Measurements from ENCODE around the gene ELOVL7.

The ELOVL7 gene

GRCh38 chr5:60856066-60856465 is 12.0 kb upstream of the ELOVL7 start:
- Histone ChIP-seq H3K9me3 (ENCODE audit: control insufficient read depth, low read depth, low read length) (no peaks in the 10 kb centered on the region), H3K27me3 (ENCODE audit: control insufficient read depth, insufficient read depth, low read length) (no peaks in the 10 kb centered on the region), H3K36me3 (ENCODE audit: control insufficient read depth, low read depth, low read length) (no peaks in the 10 kb centered on the region), H3K4me3 (ENCODE audit: low read length) (no peak overlapping the region), H3K9ac (ENCODE audit: low read length) (no peak overlapping the region), H3K27ac (ENCODE audit: low read length) (no peak overlapping the region), H3K4me1 (ENCODE audit: control insufficient read depth, low read depth, low read length) (no peaks in the 10 kb centered on the region)

- H3K9me3 ChIP-seq (ENCODE audit: control insufficient read depth, low read depth, low read length): no peaks in the 10 kb centered on the region
- H3K4me1 ChIP-seq (ENCODE audit: control insufficient read depth, low read depth, low read length): no peaks in the 10 kb centered on the region
- H3K27me3 ChIP-seq (ENCODE audit: control insufficient read depth, insufficient read depth, low read length): no peaks in the 10 kb centered on the region
- H3K9ac ChIP-seq (ENCODE audit: low read length): no peak overlapping the region
- H3K4me3 ChIP-seq (ENCODE audit: low read length): no peak overlapping the region
- H3K27ac ChIP-seq (ENCODE audit: low read length): no peak overlapping the region
- H3K36me3 ChIP-seq (ENCODE audit: control insufficient read depth, low read depth, low read length): no peaks in the 10 kb centered on the region
Measured at GRCh38 chr5:60852940-60853339, 8.9 kb upstream of the ELOVL7 start.

- Histone ChIP-seq H3K9me3 (ENCODE audit: control insufficient read depth, low read depth, low read length) (no peaks in the 10 kb centered on the region), H3K4me1 (ENCODE audit: control insufficient read depth, low read depth, low read length) (no peaks in the 10 kb centered on the region), H3K27ac (ENCODE audit: low read length) (no peak overlapping the region), H3K36me3 (ENCODE audit: control insufficient read depth, low read depth, low read length) (no peaks in the 10 kb centered on the region), H3K9ac (ENCODE audit: low read length) (no peak overlapping the region), H3K4me3 (ENCODE audit: low read length) (no peak overlapping the region), H3K27me3 (ENCODE audit: control insufficient read depth, insufficient read depth, low read length) (no peaks in the 10 kb centered on the region)
Measured at GRCh38 chr5:60852317-60852716, 8.2 kb upstream of the ELOVL7 start.

GRCh38 chr5:60851626-60852025 is 7.6 kb upstream of the ELOVL7 start:
- H3K27ac ChIP-seq (ENCODE audit: low read length): no peak overlapping the region
- no peaks in the 10 kb centered on the region for H3K36me3 ChIP-seq (ENCODE audit: control insufficient read depth, low read depth, low read length)
- H3K9me3 ChIP-seq (ENCODE audit: control insufficient read depth, low read depth, low read length): no peaks in the 10 kb centered on the region

GRCh38 chr5:60846298-60846697 is 2.2 kb upstream of the ELOVL7 start:
- no peak overlapping the region for H3K4me3 ChIP-seq (ENCODE audit: low read length)
- H3K27me3 ChIP-seq (ENCODE audit: control insufficient read depth, insufficient read depth, low read length): peaks cover 24% of the 10 kb centered on the region
- H3K9me3 ChIP-seq (ENCODE audit: control insufficient read depth, low read depth, low read length): no peaks in the 10 kb centered on the region
- peaks cover 4% of the 10 kb centered on the region for H3K4me1 ChIP-seq (ENCODE audit: control insufficient read depth, low read depth, low read length)
- H3K9ac ChIP-seq (ENCODE audit: low read length): no peak overlapping the region
- H3K27ac ChIP-seq (ENCODE audit: low read length): no peak overlapping the region
- no peaks in the 10 kb centered on the region for H3K36me3 ChIP-seq (ENCODE audit: control insufficient read depth, low read depth, low read length)

More at GRCh38 chr5:60851626-60852025, 7.6 kb upstream of the ELOVL7 start:
- no peaks in the 10 kb centered on the region for H3K27me3 ChIP-seq (ENCODE audit: control insufficient read depth, insufficient read depth, low read length)
- no peak overlapping the region for H3K9ac ChIP-seq (ENCODE audit: low read length)
- no peaks in the 10 kb centered on the region for H3K4me1 ChIP-seq (ENCODE audit: control insufficient read depth, low read depth, low read length)
- no peak overlapping the region for H3K4me3 ChIP-seq (ENCODE audit: low read length)

GRCh38 chr5:60843386-60843935 is 608 bp downstream of the ELOVL7 start:
- Histone ChIP-seq H3K4me3 (ENCODE audit: low read length) (peak overlapping the region; percentile 71), H3K27ac (ENCODE audit: low read length) (no peak overlapping the region), H3K9ac (ENCODE audit: low read length) (peak overlapping the region; percentile 52), H3K4me1 (ENCODE audit: control insufficient read depth, low read depth, low read length) (peaks cover 4% of the 10 kb centered on the region), H3K36me3 (ENCODE audit: control insufficient read depth, low read depth, low read length) (no peaks in the 10 kb centered on the region), H3K27me3 (ENCODE audit: control insufficient read depth, insufficient read depth, low read length) (peaks cover 25% of the 10 kb centered on the region), H3K9me3 (ENCODE audit: control insufficient read depth, low read depth, low read length) (no peaks in the 10 kb centered on the region)

GRCh38 chr5:60842871-60843385 is 1.1 kb downstream of the ELOVL7 start:
- Histone ChIP-seq H3K4me3 (ENCODE audit: low read length) (peak overlapping the region; percentile 71), H3K4me1 (ENCODE audit: control insufficient read depth, low read depth, low read length) (peaks cover 4% of the 10 kb centered on the region), H3K9ac (ENCODE audit: low read length) (peak overlapping the region; percentile 52), H3K27me3 (ENCODE audit: control insufficient read depth, insufficient read depth, low read length) (peaks cover 25% of the 10 kb centered on the region), H3K27ac (ENCODE audit: low read length) (no peak overlapping the region), H3K9me3 (ENCODE audit: control insufficient read depth, low read depth, low read length) (no peaks in the 10 kb centered on the region), H3K36me3 (ENCODE audit: control insufficient read depth, low read depth, low read length) (no peaks in the 10 kb centered on the region)

GRCh38 chr5:60841361-60841760 is 2.7 kb downstream of the ELOVL7 start:
- H3K27me3 ChIP-seq (ENCODE audit: control insufficient read depth, insufficient read depth, low read length): peaks cover 25% of the 10 kb centered on the region
- peaks cover 10% of the 10 kb centered on the region for H3K4me1 ChIP-seq (ENCODE audit: control insufficient read depth, low read depth, low read length)
- H3K27ac ChIP-seq (ENCODE audit: low read length): no peak overlapping the region
- no peak overlapping the region for H3K4me3 ChIP-seq (ENCODE audit: low read length)
- H3K9ac ChIP-seq (ENCODE audit: low read length): no peak overlapping the region
- no peaks in the 10 kb centered on the region for H3K36me3 ChIP-seq (ENCODE audit: control insufficient read depth, low read depth, low read length)
- H3K9me3 ChIP-seq (ENCODE audit: control insufficient read depth, low read depth, low read length): no peaks in the 10 kb centered on the region

GRCh38 chr5:60836131-60836530 is 7.9 kb downstream of the ELOVL7 start:
- Histone ChIP-seq H3K4me1 (ENCODE audit: control insufficient read depth, low read depth, low read length) (peaks cover 9% of the 10 kb centered on the region), H3K27ac (ENCODE audit: low read length) (no peak overlapping the region), H3K4me3 (ENCODE audit: low read length) (no peak overlapping the region), H3K36me3 (ENCODE audit: control insufficient read depth, low read depth, low read length) (no peaks in the 10 kb centered on the region), H3K9me3 (ENCODE audit: control insufficient read depth, low read depth, low read length) (no peaks in the 10 kb centered on the region), H3K27me3 (ENCODE audit: control insufficient read depth, insufficient read depth, low read length) (peaks cover under 1% of the 10 kb centered on the region), H3K9ac (ENCODE audit: low read length) (peak overlapping the region; percentile 13)

- H3K27me3 ChIP-seq (ENCODE audit: control insufficient read depth, insufficient read depth, low read length): no peaks in the 10 kb centered on the region
- H3K36me3 ChIP-seq (ENCODE audit: control insufficient read depth, low read depth, low read length): no peaks in the 10 kb centered on the region
- no peak overlapping the region for H3K9ac ChIP-seq (ENCODE audit: low read length)
- H3K27ac ChIP-seq (ENCODE audit: low read length): no peak overlapping the region
- no peaks in the 10 kb centered on the region for H3K9me3 ChIP-seq (ENCODE audit: control insufficient read depth, low read depth, low read length)
- H3K4me3 ChIP-seq (ENCODE audit: low read length): no peak overlapping the region
- peaks cover 9% of the 10 kb centered on the region for H3K4me1 ChIP-seq (ENCODE audit: control insufficient read depth, low read depth, low read length)
Measured at GRCh38 chr5:60835554-60835953, 8.5 kb downstream of the ELOVL7 start.

- Histone ChIP-seq H3K4me1 (ENCODE audit: control insufficient read depth, low read depth, low read length) (peaks cover 9% of the 10 kb centered on the region), H3K27ac (ENCODE audit: low read length) (no peak overlapping the region), H3K36me3 (ENCODE audit: control insufficient read depth, low read depth, low read length) (no peaks in the 10 kb centered on the region), H3K4me3 (ENCODE audit: low read length) (no peak overlapping the region), H3K9ac (ENCODE audit: low read length) (no peak overlapping the region), H3K27me3 (ENCODE audit: control insufficient read depth, insufficient read depth, low read length) (no peaks in the 10 kb centered on the region), H3K9me3 (ENCODE audit: control insufficient read depth, low read depth, low read length) (no peaks in the 10 kb centered on the region)
Measured at GRCh38 chr5:60833520-60833919, 10.5 kb downstream of the ELOVL7 start.

- Histone ChIP-seq H3K27ac (ENCODE audit: low read length) (no peak overlapping the region), H3K4me3 (ENCODE audit: low read length) (no peak overlapping the region), H3K36me3 (ENCODE audit: control insufficient read depth, low read depth, low read length) (no peaks in the 10 kb centered on the region), H3K9me3 (ENCODE audit: control insufficient read depth, low read depth, low read length) (no peaks in the 10 kb centered on the region), H3K9ac (ENCODE audit: low read length) (no peak overlapping the region), H3K4me1 (ENCODE audit: control insufficient read depth, low read depth, low read length) (peaks cover 3% of the 10 kb centered on the region), H3K27me3 (ENCODE audit: control insufficient read depth, insufficient read depth, low read length) (no peaks in the 10 kb centered on the region)
Measured at GRCh38 chr5:60830581-60831127, 13.4 kb downstream of the ELOVL7 start.
